Endothelial cell (in vitro differentiated cells): ENCODE data around the gene SORCS2. TPM values are rescaled to one million over a fixed set of nuclear protein-coding genes. Genes with fewer than 3 reads are reported as not detected.

ENCODE experiments used
- DNase-seq: peaks from one replicate; pipeline ENCODE4 v3.0.0; 2021; ENCODE audit warnings: low spot score
- H3K27ac Mint-ChIP-seq: one replicate; pipeline ENCODE4 v1.8.0; 2021; ENCODE audit warnings: mixed read lengths, inconsistent platforms; ENCODE audit not compliant: unreplicated experiment
- H3K27me3 Mint-ChIP-seq: one replicate; pipeline ENCODE4 v1.8.0; 2021; ENCODE audit warnings: mild to moderate bottlenecking, moderate library complexity, mixed read lengths, inconsistent platforms; ENCODE audit not compliant: unreplicated experiment
- H3K36me3 Mint-ChIP-seq: one replicate; pipeline ENCODE4 v1.8.0; 2021; ENCODE audit warnings: mild to moderate bottlenecking, low read depth, mixed read lengths, inconsistent platforms; ENCODE audit not compliant: unreplicated experiment
- H3K4me1 Mint-ChIP-seq: one replicate; pipeline ENCODE4 v1.8.0; 2021; ENCODE audit warnings: mild to moderate bottlenecking, mixed read lengths, inconsistent platforms; ENCODE audit not compliant: unreplicated experiment
- H3K4me3 Mint-ChIP-seq: one replicate; pipeline ENCODE4 v1.8.0; 2021; ENCODE audit warnings: mild to moderate bottlenecking, mixed read lengths, inconsistent platforms; ENCODE audit not compliant: unreplicated experiment
- H3K9me3 Mint-ChIP-seq: one replicate; pipeline ENCODE4 v1.8.0; 2021; ENCODE audit warnings: mixed read lengths, inconsistent platforms; ENCODE audit not compliant: unreplicated experiment
- CTCF ChIP-seq: fragments of 200-600 bp; sonication (generic); IDR thresholded peaks from one replicate; pipeline ENCODE4 v1.5.0; 2021; ENCODE audit warnings: antibody characterized with exemption; ENCODE audit not compliant: unreplicated experiment
- total RNA-seq: library from RNA; stranded (reverse); fragmentation: NEBNext Ultra II Directional; extraction: Animal tissue kit (Norgen Biotek cat#: 25700); gene quantifications from one replicate; pipeline ENCODE4 v1.2.1, GENCODE V29; 2021; ENCODE audit not compliant: unreplicated experiment

Gene SORCS2
- total RNA-seq, 1 donor from 2014 or later: 1.3 TPM

GRCh38 chr4:7330811-7331681 is 138.7 kb downstream of the SORCS2 start:
- Mint-ChIP-seq H3K27ac (no peak overlapping the region), H3K4me3 (no peak overlapping the region), H3K4me1 (no peaks in the 10 kb centered on the region), H3K36me3 (no peaks in the 10 kb centered on the region), H3K27me3 (peaks cover 5% of the 10 kb centered on the region), H3K9me3 (no peaks in the 10 kb centered on the region)
- no peak for DNase-seq
- no peak for TF ChIP-seq CTCF

GRCh38 chr4:7331682-7332000 is 139.3 kb downstream of the SORCS2 start:
- no peak for TF ChIP-seq CTCF
- DNase-seq: no peak
- no peak overlapping the region for H3K4me3 Mint-ChIP-seq
- H3K9me3 Mint-ChIP-seq: no peaks in the 10 kb centered on the region
- H3K4me1 Mint-ChIP-seq: no peaks in the 10 kb centered on the region
- no peaks in the 10 kb centered on the region for H3K36me3 Mint-ChIP-seq
- H3K27me3 Mint-ChIP-seq: peaks cover 5% of the 10 kb centered on the region
- H3K27ac Mint-ChIP-seq: no peak overlapping the region

GRCh38 chr4:7332216-7333023 is 140.1 kb downstream of the SORCS2 start:
- Mint-ChIP-seq H3K9me3 (no peaks in the 10 kb centered on the region), H3K4me3 (no peak overlapping the region), H3K36me3 (no peaks in the 10 kb centered on the region), H3K27ac (no peak overlapping the region), H3K27me3 (peaks cover 7% of the 10 kb centered on the region), H3K4me1 (no peaks in the 10 kb centered on the region)
- DNase-seq: no peak
- no peak for TF ChIP-seq CTCF

- Mint-ChIP-seq H3K4me1 (peaks cover 3% of the 10 kb centered on the region), H3K27me3 (peaks cover 8% of the 10 kb centered on the region), H3K9me3 (peaks cover 5% of the 10 kb centered on the region), H3K4me3 (no peak overlapping the region), H3K27ac (no peak overlapping the region), H3K36me3 (peaks cover 5% of the 10 kb centered on the region)
- TF ChIP-seq CTCF: no peak
- DNase-seq: no peak
Measured at GRCh38 chr4:7333024-7333780, 140.9 kb downstream of the SORCS2 start.
